Umbilical cord (tissue), 2 donors: ENCODE data around the gene BRAT1. TPM values are rescaled to one million over a fixed set of nuclear protein-coding genes. Genes with fewer than 3 reads are reported as not detected.
A peak's percentile ranks its signal among the peaks of the same experiment; 100 is the strongest.
"Not testable (repeated sequence)": the region's sequence is repeated elsewhere in the genome, so short reads cannot be mapped to it uniquely, and the experiment has no call there.

ENCODE experiments used
- DNase-seq: peaks from one replicate; pipeline ENCODE4 v3.0.0-alpha.2; 2015; ENCODE audit warnings: low spot score
- total RNA-seq: library from RNA; depleted of rRNA; stranded (reverse); fragments of >200 nt; gene quantifications from one replicate; pipeline ENCODE4 v1.2.3, GENCODE V29; 2014; ENCODE audit warnings: low replicate concordance; ENCODE audit not compliant: insufficient read depth

BRAT1 gene
- total RNA-seq, result 12.5 TPM

DNA sequence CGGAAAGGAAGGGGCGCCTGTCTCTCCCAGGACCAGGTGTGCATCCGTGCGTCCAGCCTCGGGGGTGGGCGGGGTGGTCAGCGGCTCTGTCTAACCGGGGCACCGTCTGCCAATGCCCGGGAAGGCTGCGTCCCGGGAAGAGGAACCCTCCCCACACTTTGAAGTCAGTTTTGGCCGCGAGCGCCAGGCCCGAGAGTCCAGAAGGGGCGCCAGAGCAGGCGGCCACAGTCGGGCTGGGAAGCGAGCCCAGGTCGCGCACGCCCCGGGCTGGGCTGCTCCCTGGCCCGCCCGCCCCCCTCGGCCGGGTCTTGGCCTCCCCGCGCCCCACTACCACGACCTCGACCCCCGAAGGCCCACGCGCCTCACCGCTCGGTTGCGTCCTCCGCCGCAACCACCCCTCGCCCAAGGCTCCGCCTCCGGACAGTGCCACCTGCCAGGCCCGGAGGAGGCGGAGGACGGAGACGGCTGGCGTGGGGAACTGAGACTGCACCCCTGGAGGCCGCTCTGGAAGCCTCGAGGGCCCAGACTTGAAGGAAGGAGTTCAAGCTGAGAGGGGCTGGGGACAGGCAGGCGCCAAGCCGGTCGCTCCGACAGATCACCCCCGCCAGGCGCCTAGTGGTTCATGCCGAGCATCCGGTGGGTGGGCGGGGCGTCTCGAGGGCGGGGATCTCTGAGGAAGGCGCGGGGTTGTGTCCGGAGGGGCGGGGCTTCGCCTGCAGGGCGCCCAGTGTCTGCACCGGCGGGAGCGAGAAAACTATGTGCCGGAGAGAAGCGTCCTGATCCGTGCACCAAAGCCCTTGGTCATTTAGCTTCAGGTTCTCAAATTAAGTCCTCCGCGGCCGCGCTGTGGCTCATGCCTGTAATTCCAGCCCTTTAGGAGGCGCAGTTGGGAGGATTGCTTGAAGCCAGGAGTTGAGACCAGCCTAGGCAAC lies at the start of gene BRAT1:
BRAT1 (minus strand) TSS at position 404 of the 932 bp plus-strand sequence. CDS start 1,093 bp downstream, outside the sequence.
- DNase-seq, result peak; percentile 95

DNA sequence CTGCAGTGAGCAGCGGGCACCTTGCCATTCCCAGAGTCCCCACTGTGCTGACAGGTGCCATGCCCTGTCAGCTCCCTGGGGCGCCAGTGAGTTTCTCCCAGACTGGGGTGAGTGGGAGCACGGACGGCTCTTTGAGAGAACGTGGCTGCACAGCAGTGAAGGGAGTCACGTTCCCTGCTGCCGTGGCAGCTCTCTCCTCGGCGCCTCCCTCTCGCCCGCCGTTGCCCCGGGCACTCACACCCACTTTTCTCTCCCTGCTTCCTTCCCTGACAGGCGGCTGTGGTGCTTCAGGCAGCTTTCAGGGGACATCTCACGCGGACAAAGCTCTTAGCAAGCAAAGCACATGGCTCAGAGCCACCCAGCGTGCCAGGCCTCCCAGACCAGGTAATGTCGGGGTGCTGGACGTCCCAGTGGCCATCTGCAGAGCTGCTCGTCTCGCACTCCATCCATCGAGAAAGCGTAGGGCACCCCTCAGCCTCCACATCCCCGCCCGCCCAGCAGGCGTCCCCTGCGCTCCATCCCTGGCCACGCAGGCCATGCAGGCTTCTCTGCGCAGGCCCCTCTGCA lies 49.4 kb upstream of the BRAT1 start:
- DNase-seq, result no peak

GRCh38 chr7:2603044-2603965 lies 48.0 kb upstream of the BRAT1 start:
- no peak for DNase-seq

DNA sequence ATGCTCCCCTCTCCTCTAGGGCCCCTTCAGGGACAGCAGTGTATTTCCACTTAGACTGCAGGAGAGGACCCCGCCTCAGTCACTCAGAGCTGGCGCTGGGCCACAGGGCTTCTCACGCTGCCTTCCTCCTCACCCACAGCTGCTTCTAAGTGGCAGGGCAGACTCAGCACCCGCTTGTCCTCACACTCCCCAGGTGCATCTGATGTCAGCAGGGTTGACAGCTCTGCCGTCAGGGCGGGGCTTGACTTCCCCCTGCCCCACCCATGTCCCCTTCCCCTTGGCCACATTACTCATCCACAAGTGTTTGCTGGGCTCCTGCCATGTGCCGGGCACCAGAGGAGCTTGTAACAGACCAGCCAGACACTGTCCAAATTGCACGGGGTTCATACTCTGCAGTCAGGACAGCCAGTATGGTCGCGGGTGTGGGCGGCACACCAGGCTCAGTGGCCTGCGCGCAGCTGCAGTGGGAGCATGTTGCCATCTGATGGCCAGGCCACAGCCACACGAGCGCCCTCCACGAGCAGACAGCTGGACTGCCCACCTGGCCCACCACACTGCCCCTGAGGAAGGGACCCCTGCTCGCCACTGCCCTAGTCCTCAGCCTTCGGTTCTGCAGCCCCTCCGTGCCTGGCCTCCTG lies 47.2 kb upstream of the BRAT1 start:
- DNase-seq, result no peak

GRCh38 chr7:2601907-2602306 lies 46.6 kb upstream of the BRAT1 start:
- no peak for DNase-seq

DNA sequence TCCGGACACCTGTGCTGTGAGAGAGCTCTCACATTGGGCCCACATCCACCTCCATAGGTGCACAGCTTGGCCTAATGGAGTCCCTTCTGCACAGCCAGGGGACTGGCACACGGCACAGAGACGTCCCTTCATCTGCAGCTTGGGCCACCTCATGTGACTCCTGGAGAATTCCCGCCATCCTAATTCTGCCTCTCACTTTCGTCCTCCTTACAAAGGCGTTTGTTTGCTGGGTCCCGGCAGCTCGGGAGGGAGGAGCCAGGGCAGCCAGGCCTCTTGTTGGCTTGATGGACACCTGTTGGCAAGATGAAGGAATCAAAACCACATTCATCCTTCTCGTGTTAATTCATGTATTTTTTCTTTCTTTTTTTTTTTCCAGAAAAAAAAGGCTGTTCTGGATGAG lies 45.7 kb upstream of the BRAT1 start:
- no peak for DNase-seq

GRCh38 chr7:2598154-2598823 lies 43.0 kb upstream of the BRAT1 start:
- no peak for DNase-seq

GRCh38 chr7:2597273-2597640 lies 41.9 kb upstream of the BRAT1 start:
- DNase-seq, result no peak

DNA sequence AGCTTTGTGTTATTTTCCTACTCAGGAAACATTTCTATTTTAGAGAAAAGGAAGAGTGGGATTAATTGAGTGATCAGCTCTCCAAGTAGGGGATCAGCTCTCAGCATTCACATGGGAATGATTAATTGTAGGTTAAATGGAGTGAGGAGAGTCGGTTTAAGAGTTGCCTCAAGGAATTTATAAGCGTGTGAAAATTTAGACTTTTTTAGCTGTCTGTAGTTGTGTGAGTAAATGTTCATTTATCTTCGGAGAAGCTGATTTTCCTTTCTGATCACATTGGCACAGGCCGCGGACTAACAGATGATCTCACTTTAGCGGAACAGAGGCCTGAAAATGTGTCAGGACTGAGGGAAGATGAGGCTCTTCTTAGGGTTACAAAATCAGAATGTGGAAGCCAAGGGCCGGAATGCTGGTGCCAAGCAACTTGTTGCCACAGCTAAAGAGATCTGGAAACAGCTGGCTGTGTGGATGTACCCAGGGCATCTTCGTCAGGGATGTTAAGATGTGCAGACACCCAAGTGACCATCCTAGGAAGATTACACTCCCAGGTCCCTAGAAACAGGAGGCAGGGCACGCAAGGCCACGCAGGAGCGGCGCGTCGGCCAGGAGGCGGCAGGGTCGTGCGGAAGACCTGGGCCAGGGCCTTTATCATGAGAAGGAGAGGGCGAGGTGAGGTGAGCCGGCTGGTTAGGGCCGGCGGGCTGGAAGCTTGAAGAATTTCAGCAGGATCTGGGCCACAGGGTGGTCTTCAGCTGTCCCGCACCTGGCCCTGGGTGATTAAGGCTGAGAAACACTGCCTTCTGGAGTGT lies 41.3 kb upstream of the BRAT1 start:
- DNase-seq, result no peak

- DNase-seq, result no peak
Measured at GRCh38 chr7:2595258-2595860, 40.0 kb upstream of the BRAT1 start.

GRCh38 chr7:2594599-2594998 lies 39.3 kb upstream of the BRAT1 start:
- no peak for DNase-seq

- DNase-seq, result no peak
Measured at GRCh38 chr7:2593036-2593727, 37.9 kb upstream of the BRAT1 start.

DNA sequence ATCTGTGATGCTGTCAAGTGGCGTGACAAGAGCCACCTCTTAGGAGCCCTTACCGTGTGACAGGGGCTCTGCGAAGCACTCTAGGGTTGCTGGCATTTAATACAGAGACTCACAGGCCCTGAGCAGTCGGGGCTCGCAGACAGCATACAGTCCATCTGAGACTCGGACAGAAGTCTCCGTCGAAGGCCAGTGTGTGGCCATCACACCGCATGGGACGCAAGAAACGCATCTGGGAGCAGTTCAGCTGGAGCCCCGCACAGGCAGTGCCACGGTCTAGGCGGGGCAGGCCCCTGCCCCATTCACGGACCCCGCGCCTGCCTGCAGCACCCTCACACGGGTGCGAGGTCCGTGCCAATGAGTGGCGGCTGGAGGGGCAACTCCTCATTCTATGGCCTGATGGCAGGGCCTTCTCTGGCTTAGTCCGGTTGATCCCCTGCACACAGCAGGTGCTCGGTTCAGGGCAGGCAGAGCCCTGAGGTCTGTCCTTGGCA lies 37.1 kb upstream of the BRAT1 start:
- no peak for DNase-seq

GRCh38 chr7:2589941-2590340 lies 34.6 kb upstream of the BRAT1 start:
- DNase-seq, result not testable (repeated sequence)

- no peak for DNase-seq
Measured at GRCh38 chr7:2589341-2589740, 34.0 kb upstream of the BRAT1 start.

GRCh38 chr7:2587778-2588177 lies 32.5 kb upstream of the BRAT1 start:
- no peak for DNase-seq

DNA sequence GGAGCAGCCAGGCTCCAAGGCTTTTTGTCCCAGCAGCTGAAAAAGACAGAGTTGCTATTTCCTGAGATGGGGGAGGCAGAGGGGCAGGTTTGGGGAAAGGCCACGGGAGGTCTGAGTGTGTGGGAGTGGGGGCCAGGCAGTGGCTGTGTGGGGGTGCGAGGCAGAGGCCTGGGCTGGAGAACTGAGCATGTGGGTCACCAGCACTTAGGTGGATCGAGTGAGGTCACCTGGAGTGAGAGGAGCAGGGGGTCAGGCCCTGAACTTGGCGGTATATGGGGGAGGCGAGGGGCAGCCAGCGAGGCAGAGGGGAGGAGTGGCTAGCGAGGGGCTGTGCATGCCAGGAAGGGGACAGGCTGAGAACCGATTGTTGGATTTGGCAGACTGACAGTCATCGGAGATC lies 31.8 kb upstream of the BRAT1 start:
- no peak for DNase-seq

DNA sequence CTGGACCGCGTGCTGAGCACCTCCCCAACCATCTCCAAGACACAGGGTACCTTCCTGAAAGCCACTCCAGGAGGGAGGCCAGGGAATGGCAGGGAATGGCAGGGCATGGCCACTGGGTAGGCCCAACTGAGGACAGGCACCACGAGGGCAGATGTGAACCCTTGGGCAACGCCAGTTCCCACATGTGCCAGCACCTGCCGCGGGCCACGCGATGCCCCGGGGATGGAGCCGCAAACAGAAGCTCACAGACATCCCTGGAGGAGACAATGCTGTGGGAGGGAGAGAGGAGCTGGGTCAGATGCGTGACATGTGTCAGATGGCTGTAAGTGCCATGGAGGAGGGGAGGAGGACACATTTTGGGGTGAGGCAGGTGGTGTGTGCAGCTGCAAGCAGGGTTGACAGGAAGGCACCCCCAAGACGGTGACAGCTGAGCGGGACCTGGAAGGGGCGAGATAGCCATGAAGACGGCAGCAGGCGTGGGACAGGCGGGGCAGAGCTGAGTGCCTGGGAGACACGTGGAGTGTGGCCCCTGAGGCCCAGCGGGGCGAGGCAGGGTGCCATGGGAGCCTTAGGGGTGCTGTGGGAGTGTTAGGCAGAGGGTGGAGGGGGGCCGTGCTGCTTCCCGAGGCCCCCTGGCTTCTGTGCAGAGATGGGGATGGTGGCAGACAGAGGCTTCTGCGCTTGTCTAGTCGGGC lies 31.1 kb upstream of the BRAT1 start:
- no peak for DNase-seq
